LHCN-M2 (cell line): ENCODE results near the gene DEPDC1B. TPM values are rescaled to one million over a fixed set of nuclear protein-coding genes. Genes with fewer than 3 reads are reported as not detected.
"Not testable (repeated sequence)": the region's sequence is repeated elsewhere in the genome, so short reads cannot be mapped to it uniquely, and the experiment has no call there.

ENCODE experiments used
- DNase-seq: peaks from one replicate; pipeline ENCODE4 v3.0.0-alpha.2; 2012; ENCODE audit warnings: low read depth
- total RNA-seq: library from RNA; depleted of rRNA; stranded (reverse); fragments of >200 nt; gene quantifications from 2 replicates; pipeline ENCODE4 v1.2.3, GENCODE V29; 2014

DEPDC1B gene
- total RNA-seq, 1 experiment from 2014 or later = 20.9 TPM

DNA sequence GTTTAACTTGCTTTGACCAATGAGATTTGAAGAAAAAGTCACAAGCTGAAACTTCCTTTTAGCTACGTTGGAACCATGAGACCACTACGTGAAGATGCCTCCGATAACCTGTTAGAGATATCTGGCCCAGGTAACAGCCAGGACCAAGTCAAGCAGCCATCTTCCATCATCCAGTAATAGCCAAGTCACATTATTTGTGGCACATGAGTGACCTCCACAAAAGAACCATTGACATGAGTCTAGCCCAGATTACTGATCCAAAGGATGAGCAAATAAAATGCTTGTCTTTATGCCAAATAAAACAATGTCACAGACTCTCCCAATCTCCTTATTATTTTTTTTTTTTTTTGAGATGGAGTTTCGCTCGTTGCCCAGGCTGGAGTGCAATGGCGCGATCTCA lies 1.6 kb downstream of the DEPDC1B start:
- no peak for DNase-seq

GRCh38 chr5:60690326-60690725 lies 9.6 kb downstream of the DEPDC1B start:
- DNase-seq = no peak

DNA sequence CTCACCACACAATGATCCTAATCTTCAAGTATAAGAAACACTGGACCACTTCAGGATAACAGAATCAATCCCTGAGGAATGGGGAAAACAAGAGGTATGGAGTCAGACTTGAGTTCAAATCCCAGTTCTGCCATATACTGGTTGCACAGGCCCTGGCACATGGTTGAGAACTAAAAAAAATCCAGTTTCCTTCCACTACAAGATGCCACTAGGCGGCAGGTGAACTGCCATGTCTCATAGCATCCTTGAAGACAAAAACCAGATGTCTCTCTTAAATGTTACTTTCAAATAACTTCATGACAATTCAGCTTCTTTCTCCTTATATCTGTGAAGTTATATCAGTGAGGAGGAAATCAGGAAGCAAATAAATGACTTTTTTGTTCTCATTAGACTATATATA lies 11.0 kb downstream of the DEPDC1B start:
- no peak for DNase-seq

DNA sequence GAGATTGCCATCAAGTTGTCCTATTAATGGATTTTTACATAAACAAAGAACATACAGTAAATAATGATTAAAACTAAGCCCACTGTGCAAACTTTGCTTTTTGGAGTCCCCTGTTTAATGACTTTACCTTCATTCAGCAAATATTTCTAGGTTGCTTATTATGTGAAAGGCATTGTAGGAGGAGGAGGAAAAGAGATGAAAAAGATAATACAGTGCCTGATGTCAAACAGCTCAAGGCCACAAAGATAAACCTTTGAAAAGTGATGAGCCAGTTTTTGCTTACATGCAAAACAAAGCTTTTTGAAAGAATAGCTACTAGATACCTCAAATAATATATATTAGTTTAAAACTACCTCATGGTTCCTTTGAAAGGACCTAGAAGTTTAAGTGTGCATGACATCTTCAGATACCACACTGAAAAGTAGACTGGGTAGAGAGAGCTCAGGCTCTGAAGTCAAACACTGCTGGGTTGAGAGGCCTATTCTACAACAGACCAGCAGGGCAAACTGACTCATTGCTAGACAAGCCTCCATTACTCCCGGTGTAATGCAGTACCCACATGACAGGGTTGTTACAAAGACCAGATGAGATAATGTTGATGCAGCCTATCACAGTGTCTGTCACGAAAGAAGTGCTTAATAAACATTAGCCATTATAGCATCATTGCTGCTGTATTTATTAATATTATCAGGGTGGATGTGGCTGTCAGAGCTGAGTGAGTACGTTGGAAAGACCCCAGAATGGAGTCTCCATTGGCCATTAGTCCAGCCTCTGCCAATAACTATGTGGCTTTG lies 11.8 kb downstream of the DEPDC1B start:
- DNase-seq = peak; percentile 61

- DNase-seq = no peak
These were observed 13.8 kb downstream of the DEPDC1B start for GRCh38 chr5:60686157-60686556.

DNA sequence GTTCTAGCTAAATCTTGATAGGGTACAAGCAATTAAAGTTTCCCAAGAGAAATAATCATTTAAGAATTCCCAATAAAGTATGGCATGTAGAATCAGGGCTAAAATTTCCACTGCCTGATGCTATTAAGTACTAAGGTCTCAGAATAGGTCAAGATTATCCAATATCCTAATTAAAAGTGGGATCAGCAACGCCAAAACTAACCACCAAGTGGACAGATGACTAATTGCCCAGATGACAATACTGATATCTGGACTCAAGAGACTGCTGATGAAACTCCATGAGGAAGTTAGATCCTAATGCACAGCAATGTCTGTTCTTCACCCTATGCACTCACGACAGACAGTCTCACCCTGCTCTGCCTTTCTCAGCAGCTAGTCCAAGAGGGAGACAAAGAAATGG lies 14.3 kb downstream of the DEPDC1B start:
- no peak for DNase-seq

- DNase-seq = no peak
These were observed 14.9 kb downstream of the DEPDC1B start for GRCh38 chr5:60685028-60685427.

- DNase-seq = not testable (repeated sequence)
These were observed 18.0 kb downstream of the DEPDC1B start for GRCh38 chr5:60682007-60682406.

GRCh38 chr5:60679816-60680215 lies 20.1 kb downstream of the DEPDC1B start:
- DNase-seq = no peak

GRCh38 chr5:60677850-60678664 lies 21.9 kb downstream of the DEPDC1B start:
- DNase-seq = peak; percentile 70

DNA sequence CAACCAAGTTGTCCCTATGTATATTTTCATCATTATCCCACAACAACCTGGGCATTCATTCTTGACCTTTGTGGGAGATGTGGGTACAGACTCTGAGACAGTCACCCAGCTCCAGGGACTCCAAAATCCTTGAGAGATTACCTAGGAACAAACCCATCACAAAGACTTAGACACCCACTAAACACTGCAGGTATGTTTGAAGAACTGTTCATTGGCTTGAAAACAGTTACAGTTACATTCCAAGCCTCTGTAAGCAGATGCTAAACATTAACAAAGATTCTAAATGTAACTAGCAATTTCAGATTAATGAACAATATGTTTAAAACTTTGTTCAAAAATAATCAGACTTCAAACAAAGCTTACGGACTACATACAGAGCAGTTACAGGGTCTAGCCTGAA lies 24.7 kb downstream of the DEPDC1B start:
- peak; percentile 9 for DNase-seq

DNA sequence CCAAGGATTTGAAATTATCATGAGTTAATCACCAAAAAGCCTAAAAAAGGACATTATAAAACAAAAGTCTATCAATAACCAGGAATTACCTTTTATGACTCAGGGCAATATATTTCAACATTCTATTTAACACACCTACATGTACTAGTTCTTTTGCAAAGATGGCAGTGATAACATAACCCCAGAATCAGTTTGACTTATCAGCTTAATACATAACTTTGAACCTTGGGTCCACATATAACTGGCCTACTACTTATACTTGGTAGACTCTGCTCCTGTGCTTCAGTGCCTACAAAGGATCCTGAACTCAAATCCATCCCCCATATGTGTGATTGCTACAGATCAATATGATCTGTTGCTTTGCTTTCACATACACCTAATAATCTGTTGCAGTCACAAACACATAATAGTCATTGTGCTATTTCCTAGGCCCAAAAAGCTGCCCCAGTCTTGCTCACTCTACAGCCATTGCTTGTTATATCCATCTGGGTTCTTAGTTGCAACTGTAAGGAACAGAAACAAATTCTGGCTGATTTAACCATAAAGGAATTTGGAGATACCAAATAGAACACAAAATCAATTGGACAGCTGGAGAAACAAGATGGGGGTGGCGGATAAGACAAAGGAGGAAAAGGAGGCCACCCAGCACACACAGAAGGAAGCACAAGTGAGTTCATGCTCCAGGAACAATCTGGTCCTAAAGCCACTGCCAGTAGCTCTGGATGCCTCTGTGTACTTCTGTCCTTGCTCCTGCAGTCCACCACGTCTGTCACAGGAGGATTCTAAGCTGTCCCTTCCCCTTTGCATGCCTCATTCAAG lies 25.5 kb downstream of the DEPDC1B start:
- peak; percentile 76 for DNase-seq

- no peak for DNase-seq
These were observed 26.6 kb downstream of the DEPDC1B start for GRCh38 chr5:60673334-60673733.

DNA sequence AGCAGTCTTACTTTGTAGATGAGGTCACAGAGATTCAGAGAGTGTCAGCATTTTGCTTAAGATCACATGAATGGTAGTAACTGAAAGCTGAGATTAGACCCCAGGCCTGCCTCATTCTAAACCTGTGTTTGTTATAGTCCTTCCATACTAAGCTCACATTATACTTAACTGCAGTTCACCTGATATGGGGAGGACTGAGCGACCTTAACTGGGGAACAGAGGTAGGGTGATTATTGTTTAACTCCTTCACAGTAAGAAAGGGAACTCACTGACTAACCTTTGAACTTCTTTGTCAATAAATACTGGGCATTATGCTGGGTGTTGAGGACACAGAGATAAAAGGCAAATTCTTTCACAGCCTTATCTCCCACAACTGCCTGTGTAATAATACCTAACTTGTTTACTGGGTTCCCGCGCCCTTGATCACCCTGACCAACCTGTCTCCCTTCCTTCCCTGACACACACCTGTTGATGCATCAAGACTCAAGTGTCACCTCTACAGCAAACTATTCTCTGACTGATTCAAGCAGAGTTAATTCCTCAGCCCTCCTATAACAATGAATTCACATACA lies 27.2 kb downstream of the DEPDC1B start:
- no peak for DNase-seq

DNA sequence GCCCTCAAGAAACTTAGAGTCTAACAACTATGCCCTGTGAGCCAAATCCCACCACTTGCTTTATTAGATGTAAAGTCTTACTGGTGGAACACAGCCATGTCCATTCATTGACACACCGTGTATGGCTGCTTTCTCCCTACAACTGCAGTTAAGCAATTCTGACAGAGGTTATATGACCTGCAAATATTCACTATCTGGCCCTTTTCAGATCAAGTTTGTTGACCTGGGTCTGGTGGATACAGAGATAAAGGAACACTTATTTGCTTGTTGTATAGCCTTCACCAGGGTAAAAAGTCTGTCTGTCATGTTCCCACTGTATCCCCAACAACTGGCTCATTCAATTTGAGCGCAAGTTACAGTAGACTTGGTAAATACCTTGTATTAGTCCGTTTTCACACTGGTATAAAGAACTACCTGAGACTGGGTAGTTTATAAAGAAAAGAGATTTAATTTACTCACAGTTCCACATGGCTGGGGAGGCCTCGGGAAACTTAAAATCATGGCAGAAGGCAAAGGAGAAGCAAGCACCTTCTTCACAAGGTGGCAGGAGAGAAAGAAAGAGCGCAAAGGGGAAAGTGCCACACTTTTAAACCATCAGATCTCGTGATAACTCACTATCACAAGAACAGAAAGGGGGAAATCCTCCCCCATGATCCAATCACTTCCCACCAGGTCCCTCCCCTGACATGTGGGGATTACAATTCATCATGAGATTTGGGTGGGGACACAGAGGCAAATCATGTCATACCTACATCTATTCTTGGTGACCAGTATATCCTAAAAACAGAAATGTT lies 27.9 kb downstream of the DEPDC1B start:
- DNase-seq = no peak

GRCh38 chr5:60670749-60671148 lies 29.2 kb downstream of the DEPDC1B start:
- no peak for DNase-seq

- peak; percentile 51 for DNase-seq
These were observed 31.2 kb downstream of the DEPDC1B start for GRCh38 chr5:60668686-60669304.

DNA sequence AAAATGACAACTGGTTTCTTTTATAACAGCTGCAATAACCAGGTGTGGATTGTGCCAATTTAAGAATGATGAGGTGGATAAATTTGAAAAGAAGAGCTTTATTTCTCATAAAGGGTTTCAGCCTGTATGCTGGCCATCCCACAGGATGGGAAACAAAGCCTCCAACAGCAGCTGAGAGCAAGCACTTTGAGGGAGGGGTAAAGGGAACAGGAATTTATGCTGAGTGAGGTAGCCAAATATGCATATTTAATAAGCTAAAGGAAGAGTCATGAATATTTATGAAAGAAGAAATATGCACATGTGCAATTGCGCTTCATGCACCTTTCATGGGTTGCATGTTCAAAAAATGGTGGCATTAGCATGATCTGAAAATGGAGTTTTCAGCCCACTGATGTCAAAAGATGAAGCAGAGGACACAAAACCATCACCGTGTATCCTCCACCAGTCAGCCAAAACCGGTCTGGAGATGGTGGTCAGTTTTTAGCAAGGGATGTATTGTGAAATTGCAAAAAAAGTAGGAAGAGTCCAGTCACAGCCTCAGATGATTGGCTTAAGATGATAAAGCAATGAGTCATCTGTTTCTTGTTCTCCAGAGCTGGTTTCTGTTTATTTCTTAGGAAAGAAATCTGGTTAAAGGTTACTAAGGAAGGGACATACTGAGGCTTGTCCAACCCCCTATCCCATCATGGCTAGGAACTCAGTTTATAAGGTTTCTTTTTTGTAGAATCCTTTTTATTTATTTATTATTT lies 47.9 kb downstream of the DEPDC1B start:
- DNase-seq = peak; percentile 94

DNA sequence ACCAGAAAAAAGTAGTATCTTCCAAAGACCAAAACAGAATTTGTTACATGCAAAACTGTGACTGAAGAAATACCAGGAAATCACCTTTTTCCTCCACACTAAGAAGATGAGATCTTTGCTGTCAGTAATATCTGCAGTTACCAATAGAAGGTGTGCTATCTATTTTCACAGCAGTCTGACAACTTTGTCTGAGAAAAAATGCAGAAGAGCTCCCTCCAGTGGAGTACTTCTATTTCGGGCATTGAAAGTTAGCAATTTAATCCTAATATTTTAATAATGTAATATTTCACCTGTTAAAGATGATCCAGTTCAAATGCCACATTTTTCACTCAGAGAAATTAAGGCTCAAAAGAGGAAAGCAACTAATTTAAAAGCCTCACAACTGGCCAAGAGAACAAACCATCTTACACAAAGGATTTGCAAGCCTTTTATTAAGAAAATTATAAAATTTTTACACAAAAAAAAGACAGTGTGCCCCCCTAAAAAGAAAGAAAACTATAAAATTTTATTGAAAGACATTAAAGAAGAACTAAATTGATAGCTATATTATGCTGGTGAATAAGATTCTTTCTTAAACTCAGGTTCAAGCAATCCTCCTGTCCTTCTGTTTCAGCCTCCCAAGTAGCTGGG lies 50.6 kb downstream of the DEPDC1B start:
- peak; percentile 52 for DNase-seq
